ENCODE measurements around the gene HIGD2A. TPM values are rescaled to one million over a fixed set of nuclear protein-coding genes. Genes with fewer than 3 reads are reported as not detected.

Gene HIGD2A
- 243 TPM for polyA plus RNA-seq (2012; ENCODE audit: insufficient read depth, insufficient read length, low read depth)

GRCh38 chr5:176388444-176389134 is at the start of gene HIGD2A, which contains the start of gene NOP16:
Gene HIGD2A (plus strand): TSS chr5:176388751. CDS start chr5:176388820, 69 bp downstream.
Gene NOP16 (minus strand): TSS chr5:176388598. CDS start chr5:176388539, 59 bp downstream.
- no peak for TF ChIP-seq CTCF (IDR thresholded peaks at IDR 0.05; ENCODE audit: low read depth, low read length)
- Histone ChIP-seq H3K27me3 (no peaks in the 10 kb centered on the region), H3K9me3 (no peaks in the 10 kb centered on the region), H3K4me3 (ENCODE audit: low read depth, low read length) (peak within 1 kb of the TSS; percentile 100), H3K36me3 (peaks cover 67% of the 10 kb centered on the region), H3K4me1 (no peaks in the 10 kb centered on the region)
- peak; percentile 100 for DNase-seq

- no peak for TF ChIP-seq CTCF (IDR thresholded peaks at IDR 0.05; ENCODE audit: low read depth, low read length)
- peaks cover 4% of the 10 kb centered on the region; the same call in 1 of the 2 replicates for H3K36me3 ChIP-seq
Measured at GRCh38 chr5:176339304-176339703, 49.2 kb upstream of the HIGD2A start.

GRCh38 chr5:176341325-176342157 is 47.0 kb upstream of the HIGD2A start:
- H3K4me1 ChIP-seq, result no peaks in the 10 kb centered on the region
- DNase-seq, result no peak
- no peaks in the 10 kb centered on the region for H3K9me3 ChIP-seq
- H3K36me3 ChIP-seq, result peaks cover 11% of the 10 kb centered on the region
- H3K27me3 ChIP-seq, result no peaks in the 10 kb centered on the region
- H3K4me3 ChIP-seq (ENCODE audit: low read depth, low read length), result no peak overlapping the region
- no peak for TF ChIP-seq CTCF (IDR thresholded peaks at IDR 0.05; ENCODE audit: low read depth, low read length)

More at GRCh38 chr5:176339304-176339703, 49.2 kb upstream of the HIGD2A start:
- Histone ChIP-seq H3K4me1 (no peaks in the 10 kb centered on the region), H3K9me3 (no peaks in the 10 kb centered on the region), H3K4me3 (ENCODE audit: low read depth, low read length) (no peak overlapping the region), H3K27me3 (no peaks in the 10 kb centered on the region)
- no peak for DNase-seq

- no peak overlapping the region for H3K4me3 ChIP-seq (ENCODE audit: low read depth, low read length)
- TF ChIP-seq CTCF (IDR thresholded peaks at IDR 0.05; ENCODE audit: low read depth, low read length), result no peak
- H3K4me1 ChIP-seq, result no peaks in the 10 kb centered on the region
- H3K9me3 ChIP-seq, result no peaks in the 10 kb centered on the region
- no peak for DNase-seq
- no peaks in the 10 kb centered on the region for H3K27me3 ChIP-seq
- H3K36me3 ChIP-seq, result peaks cover 16% of the 10 kb centered on the region
Measured at GRCh38 chr5:176342158-176342483, 46.4 kb upstream of the HIGD2A start.

- no peak overlapping the region for H3K4me3 ChIP-seq (ENCODE audit: low read depth, low read length)
- no peaks in the 10 kb centered on the region for H3K9me3 ChIP-seq
- TF ChIP-seq CTCF (IDR thresholded peaks at IDR 0.05; ENCODE audit: low read depth, low read length), result no peak
- no peaks in the 10 kb centered on the region for H3K4me1 ChIP-seq
- H3K27me3 ChIP-seq, result no peaks in the 10 kb centered on the region
- no peak for DNase-seq
- peaks cover 24% of the 10 kb centered on the region for H3K36me3 ChIP-seq
Measured at GRCh38 chr5:176342766-176343458, 45.6 kb upstream of the HIGD2A start.
